ENCODE results near the gene ROBO3. TPM values are rescaled to one million over a fixed set of nuclear protein-coding genes. Genes with fewer than 3 reads are reported as not detected.
A peak's percentile ranks its signal among the peaks of the same experiment; 100 is the strongest.

The ROBO3 gene
- total and polyA plus RNA-seq, 2 of the 8 experiments (the other 6 are each of a cell fraction or from before 2014, with no cell fraction given), result 12.1 to 24.6 TPM

DNA sequence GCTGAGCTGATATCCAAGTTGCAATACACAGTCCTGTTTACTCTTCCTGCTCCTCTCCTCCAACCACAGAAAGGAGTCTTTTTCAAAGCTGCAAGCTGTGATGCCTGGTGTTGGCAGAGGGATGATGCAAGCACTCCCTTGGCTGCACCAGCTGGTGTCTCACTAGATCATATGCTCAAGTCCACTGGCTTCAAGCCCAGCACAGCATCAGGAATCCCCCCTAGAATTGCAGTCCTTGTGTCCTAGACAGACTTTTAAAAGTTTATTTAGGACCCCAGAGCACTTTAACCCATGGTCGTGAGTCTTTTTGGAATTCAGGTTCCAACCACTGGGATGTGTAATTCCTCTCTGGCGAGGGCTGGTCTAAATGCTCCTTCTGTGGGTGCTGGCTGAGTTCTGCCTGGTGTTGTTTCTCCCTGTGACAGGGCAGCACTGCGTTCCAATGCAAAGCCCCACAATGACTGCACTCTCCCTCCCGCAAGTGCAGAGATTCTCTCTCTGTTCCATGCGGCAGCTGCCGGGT is 51.9 kb downstream of the ROBO3 start:
- no peaks in the 10 kb centered on the region for H4K20me1 ChIP-seq (replicated peaks in 1 of 2; ENCODE audit: control insufficient read depth in 1 of 2, insufficient read depth in 2 of 2, low read length in 2 of 2)
- no peak overlapping the region for H2BK5ac ChIP-seq (ENCODE audit: low read depth, low read length)
- no peaks in the 10 kb centered on the region for H3K79me2 ChIP-seq (ENCODE audit: control insufficient read depth in 1 of 2, insufficient read depth in 2 of 2, low read length in 2 of 2)
- H3K27ac ChIP-seq (ENCODE audit: low read depth, low read length), result no peak overlapping the region
- H3K36me3 ChIP-seq (ENCODE audit: control insufficient read depth in 2 of 4, insufficient read depth in 4 of 4, low read length in 3 of 4), result no peaks in the 10 kb centered on the region
- H3K23ac ChIP-seq (ENCODE audit: insufficient read length), result no peak overlapping the region
- WGBS, 2 experiments (ENCODE audit: extremely low coverage in 1 of 2, insufficient coverage in 1 of 2, insufficient read length in 1 of 2, insufficient replicate concordance in 2 of 2, low coverage in 1 of 2, low lambda C conversion rate in 2 of 2, missing lambda C conversion rate in 1 of 2), result 71% methylated on average over 6 of the region's 6 CpGs; no CpG with 5 or more reads in 1 of the 2 experiments
- H3K14ac ChIP-seq (ENCODE audit: insufficient read length), result no peak overlapping the region
- no peak overlapping the region for H4K8ac ChIP-seq (ENCODE audit: extremely low read depth, insufficient read depth, low read length)
- H3K56ac ChIP-seq (replicated peaks; ENCODE audit: insufficient read length, low read depth, low read length), result no peak overlapping the region
- ChIA-PET CTCF (ENCODE audit: partially characterized antibody) (interaction anchor here (0.8 to 1.9 kb wide), 3 partner anchors 25 to 80 kb away, joined by 3 to 5 read pairs (median 3); no protein-coding TSS in a partner anchor), POLR2A (ENCODE audit: partially characterized antibody) (no interaction called here)
- no peak overlapping the region for H3K4ac ChIP-seq (replicated peaks; ENCODE audit: insufficient read length, low read depth, low read length)
- TF ChIP-seq CBX8 (IDR thresholded peaks at IDR 0.05; ENCODE audit: borderline replicate concordance, low read depth, low read length), result no peak
- TF ChIP-seq JUN (IDR thresholded peaks at IDR 0.05; ENCODE audit: low read depth, low read length), result no peak
- TF ChIP-seq, protein P1, sequence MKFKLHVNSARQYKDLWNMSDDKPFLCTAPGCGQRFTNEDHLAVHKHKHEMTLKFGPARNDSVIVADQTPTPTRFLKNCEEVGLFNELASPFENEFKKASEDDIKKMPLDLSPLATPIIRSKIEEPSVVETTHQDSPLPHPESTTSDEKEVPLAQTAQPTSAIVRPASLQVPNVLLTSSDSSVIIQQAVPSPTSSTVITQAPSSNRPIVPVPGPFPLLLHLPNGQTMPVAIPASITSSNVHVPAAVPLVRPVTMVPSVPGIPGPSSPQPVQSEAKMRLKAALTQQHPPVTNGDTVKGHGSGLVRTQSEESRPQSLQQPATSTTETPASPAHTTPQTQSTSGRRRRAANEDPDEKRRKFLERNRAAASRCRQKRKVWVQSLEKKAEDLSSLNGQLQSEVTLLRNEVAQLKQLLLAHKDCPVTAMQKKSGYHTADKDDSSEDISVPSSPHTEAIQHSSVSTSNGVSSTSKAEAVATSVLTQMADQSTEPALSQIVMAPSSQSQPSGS (IDR thresholded peaks at IDR 0.05; ENCODE audit: low read length), result no peak
- TF ChIP-seq, protein P2, sequence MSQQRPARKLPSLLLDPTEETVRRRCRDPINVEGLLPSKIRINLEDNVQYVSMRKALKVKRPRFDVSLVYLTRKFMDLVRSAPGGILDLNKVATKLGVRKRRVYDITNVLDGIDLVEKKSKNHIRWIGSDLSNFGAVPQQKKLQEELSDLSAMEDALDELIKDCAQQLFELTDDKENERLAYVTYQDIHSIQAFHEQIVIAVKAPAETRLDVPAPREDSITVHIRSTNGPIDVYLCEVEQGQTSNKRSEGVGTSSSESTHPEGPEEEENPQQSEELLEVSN (IDR thresholded peaks at IDR 0.05), result no peak
- H2BK20ac ChIP-seq (ENCODE audit: low read length), result no peak overlapping the region
- no peak overlapping the region for H4K5ac ChIP-seq (ENCODE audit: insufficient read length, low read depth, low read length)
- H2AFZ ChIP-seq (ENCODE audit: low read length), result peak overlapping the region; percentile 85; the same call in 1 of the 2 replicates
- H3K18ac ChIP-seq (ENCODE audit: extremely low read depth, low read length), result no peak overlapping the region
- H3K4me3 ChIP-seq (ENCODE audit: extremely low read depth in 1 of 4, insufficient read depth in 2 of 4, low read depth in 3 of 4, low read length in 4 of 4), result no peak overlapping the region
- DNase-seq (ENCODE audit: low read depth in 1 of 2, low spot score in 2 of 2) (no peak), FAIRE-seq (peak; percentile 19)
- H2BK12ac ChIP-seq (ENCODE audit: low read depth, low read length), result no peak overlapping the region
- H2BK15ac ChIP-seq (ENCODE audit: low read length), result no peak overlapping the region
- peaks cover 7 to 34% (median 27%) of the 10 kb centered on the region in 4 experiments for H3K27me3 ChIP-seq (replicated peaks in 1 of 4; ENCODE audit: control insufficient read depth in 3 of 4, extremely low read depth in 1 of 4, insufficient read depth in 3 of 4, low read length in 3 of 4)
- no peak overlapping the region for H3K9ac ChIP-seq (replicated peaks in 1 of 4; ENCODE audit: extremely low read depth in 1 of 4, low read depth in 3 of 4, low read length in 3 of 4)
- H3K79me1 ChIP-seq (ENCODE audit: low read depth, low read length), result no peaks in the 10 kb centered on the region
- H3K9me3 ChIP-seq (ENCODE audit: insufficient read depth in 2 of 2, low read depth in 1 of 2, low read length in 1 of 2), result peaks cover 0 to 5% of the 10 kb centered on the region in 2 experiments; a peak in 1 of 4 replicates
- H4K91ac ChIP-seq (replicated peaks; ENCODE audit: insufficient read length, low read length), result no peak overlapping the region
- no peak overlapping the region for H2AK5ac ChIP-seq (ENCODE audit: low read depth, low read length)
- H3K4me2 ChIP-seq (ENCODE audit: insufficient read depth in 1 of 2, low read depth in 2 of 2, low read length in 2 of 2), result no peak overlapping the region
- H3K4me1 ChIP-seq (replicated peaks in 1 of 4; ENCODE audit: control insufficient read depth in 3 of 4, insufficient read depth in 4 of 4, low read length in 3 of 4), result peaks cover 0 to 4% (median 2%) of the 10 kb centered on the region in 4 experiments; a peak in 3 of 7 replicates
- no peak overlapping the region for H2BK120ac ChIP-seq (replicated peaks; ENCODE audit: low read depth, low read length)
- peaks cover 7% of the 10 kb centered on the region for H3K23me2 ChIP-seq (ENCODE audit: low read depth, low read length)

All from H1 (cell line).